Left renal pelvis (tissue), 4 donors: ENCODE data around the gene NPEPPS. TPM values are rescaled to one million over a fixed set of nuclear protein-coding genes. Genes with fewer than 3 reads are reported as not detected.
"Not testable (repeated sequence)": the region's sequence is repeated elsewhere in the genome, so short reads cannot be mapped to it uniquely, and the experiment has no call there.

Source experiments
- DNase-seq, 4 donors: peaks; one replicate each; pipeline ENCODE4 v3.0.0-alpha.2; 2013; ENCODE audit warnings: low read depth in 4 of 4, low spot score in 3 of 4
- polyA plus RNA-seq, 4 donors: library from polyadenylated mRNA; unstranded; fragments of 120-200 nt; gene quantifications; one replicate each; pipeline ENCODE4 v1.2.1, GENCODE V29; 2013; ENCODE audit not compliant: insufficient read length in 4 of 4

The NPEPPS gene
- 100 to 1,000 TPM; 130 to 184 (median 160) TPM for polyA plus RNA-seq

- DNase-seq, result peak; percentile 29 to 64 (median 60)
Measured at GRCh38 chr17:47530557-47531232, at the start of gene NPEPPS. TSS of gene NPEPPS (plus strand) at chr17:47531108. CDS start at chr17:47531301, 193 bp downstream.

GRCh38 chr17:47491841-47492212, 39.1 kb upstream of the NPEPPS start:
- not testable (repeated sequence) for DNase-seq

GRCh38 chr17:47499074-47499473, 31.8 kb upstream of the NPEPPS start:
- not testable (repeated sequence) for DNase-seq

- not testable (repeated sequence) for DNase-seq
Measured at GRCh38 chr17:47499494-47499893, 31.4 kb upstream of the NPEPPS start.

- not testable (repeated sequence) for DNase-seq
Measured at GRCh38 chr17:47500620-47501019, 30.3 kb upstream of the NPEPPS start.

GRCh38 chr17:47502122-47502731, 28.7 kb upstream of the NPEPPS start:
- not testable (repeated sequence) for DNase-seq

GRCh38 chr17:47502776-47503455, 28.0 kb upstream of the NPEPPS start:
- DNase-seq, result not testable (repeated sequence)

GRCh38 chr17:47511701-47512146, 19.2 kb upstream of the NPEPPS start:
- not testable (repeated sequence) for DNase-seq

- not testable (repeated sequence) for DNase-seq
Measured at GRCh38 chr17:47513301-47513700, 17.6 kb upstream of the NPEPPS start.

GRCh38 chr17:47518880-47519279, 12.0 kb upstream of the NPEPPS start:
- DNase-seq, result not testable (repeated sequence)

- DNase-seq, result not testable (repeated sequence)
Measured at GRCh38 chr17:47519365-47519764, 11.5 kb upstream of the NPEPPS start.

- DNase-seq, result not testable (repeated sequence)
Measured at GRCh38 chr17:47520279-47520678, 10.6 kb upstream of the NPEPPS start.

GRCh38 chr17:47521434-47521833, 9.5 kb upstream of the NPEPPS start:
- DNase-seq, result not testable (repeated sequence)

- DNase-seq, result not testable (repeated sequence)
Measured at GRCh38 chr17:47522341-47522740, 8.6 kb upstream of the NPEPPS start.

- DNase-seq, result not testable (repeated sequence)
Measured at GRCh38 chr17:47531233-47531820, 419 bp downstream of the NPEPPS start.

- DNase-seq, result not testable (repeated sequence)
Measured at GRCh38 chr17:47539085-47539484, 8.2 kb downstream of the NPEPPS start.

- DNase-seq, result not testable (repeated sequence)
Measured at GRCh38 chr17:47541676-47542075, 10.8 kb downstream of the NPEPPS start.

GRCh38 chr17:47544327-47544726, 13.4 kb downstream of the NPEPPS start:
- DNase-seq, result not testable (repeated sequence)

GRCh38 chr17:47554733-47555132, 23.8 kb downstream of the NPEPPS start:
- DNase-seq, result not testable (repeated sequence)

GRCh38 chr17:47556108-47556507, 25.2 kb downstream of the NPEPPS start:
- not testable (repeated sequence) for DNase-seq

GRCh38 chr17:47560517-47561043, 29.7 kb downstream of the NPEPPS start:
- not testable (repeated sequence) for DNase-seq
